ENCODE results near the gene SPACA4.
"Not testable (repeated sequence)": the region's sequence is repeated elsewhere in the genome, so short reads cannot be mapped to it uniquely, and the experiment has no call there.

Gene SPACA4

GRCh38 chr19:48606463-48607358, at the start of gene SPACA4:
TSS of gene SPACA4 (plus strand) at chr19:48606742. CDS start at chr19:48606979, 237 bp downstream.
- no peak for DNase-seq

GRCh38 chr19:48556825-48557224, 49.7 kb upstream of the SPACA4 start:
- no peak for DNase-seq

GRCh38 chr19:48558018-48558684, 48.4 kb upstream of the SPACA4 start:
- no peak for DNase-seq

- DNase-seq = no peak
Observed at GRCh38 chr19:48560095-48560530, 46.4 kb upstream of the SPACA4 start.

- no peak for DNase-seq
Observed at GRCh38 chr19:48561412-48561811, 45.1 kb upstream of the SPACA4 start.

- DNase-seq = no peak
Observed at GRCh38 chr19:48565090-48565489, 41.5 kb upstream of the SPACA4 start.

- DNase-seq = no peak
Observed at GRCh38 chr19:48568345-48568886, 38.1 kb upstream of the SPACA4 start.

GRCh38 chr19:48569814-48570213, 36.7 kb upstream of the SPACA4 start:
- no peak for DNase-seq

GRCh38 chr19:48571378-48572162, 35.0 kb upstream of the SPACA4 start:
- no peak for DNase-seq

- no peak for DNase-seq
Observed at GRCh38 chr19:48573163-48573505, 33.4 kb upstream of the SPACA4 start.

- no peak for DNase-seq
Observed at GRCh38 chr19:48575931-48576622, 30.5 kb upstream of the SPACA4 start.

- DNase-seq = not testable (repeated sequence)
Observed at GRCh38 chr19:48577908-48578307, 28.6 kb upstream of the SPACA4 start.

GRCh38 chr19:48578891-48579290, 27.7 kb upstream of the SPACA4 start:
- DNase-seq = no peak

GRCh38 chr19:48582168-48582567, 24.4 kb upstream of the SPACA4 start:
- no peak for DNase-seq

- DNase-seq = no peak
Observed at GRCh38 chr19:48587387-48587786, 19.2 kb upstream of the SPACA4 start.

GRCh38 chr19:48588670-48589401, 17.7 kb upstream of the SPACA4 start:
- peak; percentile 78 for DNase-seq

- DNase-seq = no peak
Observed at GRCh38 chr19:48591021-48591420, 15.5 kb upstream of the SPACA4 start.

- DNase-seq = no peak
Observed at GRCh38 chr19:48595171-48595570, 11.4 kb upstream of the SPACA4 start.

- DNase-seq = no peak
Observed at GRCh38 chr19:48595833-48596232, 10.7 kb upstream of the SPACA4 start.

GRCh38 chr19:48596237-48596636, 10.3 kb upstream of the SPACA4 start:
- no peak for DNase-seq

GRCh38 chr19:48596679-48597465, 9.7 kb upstream of the SPACA4 start:
- no peak for DNase-seq

All from activated T-cell treated with anti-CD3 and anti-CD28 coated beads for 4 hours (primary cell).